Neural cell (in vitro differentiated cells): ENCODE data around the gene OXNAD1. TPM values are rescaled to one million over a fixed set of nuclear protein-coding genes. Genes with fewer than 3 reads are reported as not detected.

Source experiments
- H2AFZ ChIP-seq: fragments of 200-600, 300-800 bp; sonication (generic), shearing (Covaris generic); 2 replicates; pipeline ENCODE4 v1.6.0; 2014; ENCODE audit warnings: low read depth, mild to moderate bottlenecking, antibody characterized with exemption, low read length, moderate library complexity
- H3F3A ChIP-seq: fragments of 200-600 bp; shearing (Covaris generic); 2 replicates; pipeline ENCODE4 v1.6.1; 2016; ENCODE audit warnings: mild to moderate bottlenecking, moderate library complexity, mixed read lengths, antibody characterized with exemption, low read length; ENCODE audit not compliant: insufficient read depth, poor library complexity, severe bottlenecking
- H3K27ac ChIP-seq: fragments of 200-600, 300-800 bp; sonication (generic), shearing (Covaris generic); 2 replicates; pipeline ENCODE4 v1.5.1; 2014; ENCODE audit warnings: mild to moderate bottlenecking, low read length, moderate library complexity
- H3K27me3 ChIP-seq: fragments of 300-800, 200-600 bp; sonication (generic), shearing (Covaris generic); 2 replicates; pipeline ENCODE4 v1.6.0; 2014; ENCODE audit warnings: mild to moderate bottlenecking, low read depth, low read length, moderate library complexity; ENCODE audit not compliant: insufficient read depth
- H3K36me3 ChIP-seq: fragments of 300-800, 200-600 bp; sonication (generic), shearing (Covaris generic); 2 replicates; pipeline ENCODE4 v1.5.1; 2014; ENCODE audit warnings: mild to moderate bottlenecking, antibody characterized with exemption, low read length, moderate library complexity; ENCODE audit not compliant: insufficient read depth
- H3K4me2 ChIP-seq: fragments of 300-800, 200-600 bp; sonication (generic), shearing (Covaris generic); 2 replicates; pipeline ENCODE4 v1.6.0; 2014; ENCODE audit warnings: mild to moderate bottlenecking, low read length
- H3K4me3 ChIP-seq: fragments of 300-800, 200-600 bp; sonication (generic), shearing (Covaris generic); 2 replicates; pipeline ENCODE4 v1.5.1; 2014; ENCODE audit warnings: mild to moderate bottlenecking, low read length, moderate library complexity
- H3K79me2 ChIP-seq: fragments of 200-600 bp; shearing (Covaris generic); replicated peaks from 2 replicates; pipeline ENCODE4 v1.6.0; 2014; ENCODE audit warnings: mild to moderate bottlenecking, low read length, moderate library complexity; ENCODE audit not compliant: insufficient read depth
- H3K9ac ChIP-seq: fragments of 300-800, 200-600 bp; sonication (generic), shearing (Covaris generic); 2 replicates; pipeline ENCODE4 v1.6.1; 2016; ENCODE audit warnings: mild to moderate bottlenecking, low read length, mixed read lengths
- H3K9me2 ChIP-seq: fragments of 200-600 bp; shearing (Covaris generic); 2 replicates; pipeline ENCODE4 v1.6.1; 2016; ENCODE audit warnings: mild to moderate bottlenecking, low read length, mixed read lengths; ENCODE audit not compliant: insufficient read depth
- H3K9me3 ChIP-seq: fragments of 200-600, 300-800 bp; sonication (generic), shearing (Covaris generic); 2 replicates; pipeline ENCODE4 v1.6.1; 2016; ENCODE audit warnings: mild to moderate bottlenecking, mixed run types, low read length, moderate library complexity, mixed read lengths
- H4K20me1 ChIP-seq: fragments of 200-600 bp; shearing (Covaris generic); 2 replicates; pipeline ENCODE4 v1.6.1; 2016; ENCODE audit warnings: mild to moderate bottlenecking, mixed run types; ENCODE audit not compliant: insufficient read depth
- CTCF ChIP-seq: fragments of 450-650 bp; IDR thresholded peaks from 2 replicates; pipeline ENCODE4 v1.5.1; 2014; ENCODE audit warnings: antibody characterized with exemption, mild to moderate bottlenecking, moderate library complexity; ENCODE audit not compliant: poor library complexity, severe bottlenecking
- EP300 ChIP-seq: fragments of 450-650 bp; conservative IDR thresholded peaks from 2 replicates; pipeline ENCODE4 v1.6.1; 2014; ENCODE audit warnings: antibody characterized with exemption, mild to moderate bottlenecking, moderate library complexity; ENCODE audit not compliant: poor library complexity, severe bottlenecking
- EZH2 ChIP-seq: fragments of 200-600, 300-800 bp; shearing (Covaris generic), sonication (generic); IDR thresholded peaks from 2 replicates; pipeline ENCODE4 v1.6.1; 2014; ENCODE audit warnings: antibody characterized with exemption, low read length, borderline replicate concordance, mild to moderate bottlenecking; ENCODE audit not compliant: insufficient read depth, poor library complexity, severe bottlenecking
- MXI1 ChIP-seq: fragments of 450-650 bp; conservative IDR thresholded peaks from 2 replicates; pipeline ENCODE4 v1.6.1; 2014; ENCODE audit warnings: antibody characterized with exemption, mild to moderate bottlenecking; ENCODE audit not compliant: poor library complexity, severe bottlenecking
- POLR2AphosphoS5 ChIP-seq: IDR thresholded peaks from 2 replicates; pipeline ENCODE4 v1.6.1; 2012
- RAD21 ChIP-seq: fragments of 450-650 bp; conservative IDR thresholded peaks from 2 replicates; pipeline ENCODE4 v1.6.1; 2014; ENCODE audit warnings: antibody characterized with exemption, mild to moderate bottlenecking, moderate library complexity
- REST ChIP-seq: IDR thresholded peaks from 2 replicates; pipeline ENCODE4 v1.6.1; 2012; ENCODE audit warnings: borderline replicate concordance
- SMC3 ChIP-seq: fragments of 450-650 bp; conservative IDR thresholded peaks from 2 replicates; pipeline ENCODE4 v1.6.1; 2014; ENCODE audit warnings: antibody characterized with exemption, mild to moderate bottlenecking, moderate library complexity; ENCODE audit not compliant: poor library complexity
- TAF1 ChIP-seq: IDR thresholded peaks from 2 replicates; pipeline ENCODE4 v1.6.1; 2012; ENCODE audit warnings: low read depth
- polyA plus RNA-seq: library from polyadenylated mRNA; depleted of rRNA; stranded (reverse); fragments of >200 nt; gene quantifications from 2 replicates; pipeline ENCODE4 v1.2.3, GENCODE V29; 2014

The OXNAD1 gene
- polyA plus RNA-seq, 1 donor from 2014 or later = 16.4 TPM

GRCh38 chr3:16219777-16220176 is 45.2 kb upstream of the OXNAD1 start:
- H3K27ac ChIP-seq = no peak overlapping the region
- no peaks in the 10 kb centered on the region for H3K9me2 ChIP-seq
- H3K4me2 ChIP-seq = no peak overlapping the region
- H3K27me3 ChIP-seq = no peaks in the 10 kb centered on the region
- no peaks in the 10 kb centered on the region for H3K36me3 ChIP-seq
- no peak overlapping the region for H3K9ac ChIP-seq
- H3F3A ChIP-seq = no peaks in the 10 kb centered on the region
- no peaks in the 10 kb centered on the region for H3K79me2 ChIP-seq
- TF ChIP-seq REST (no peak), MXI1 (no peak), CTCF (no peak), SMC3 (no peak), EZH2 (no peak), RAD21 (no peak), TAF1 (no peak), EP300 (no peak), POLR2AphosphoS5 (no peak)
- H4K20me1 ChIP-seq = no peaks in the 10 kb centered on the region
- H3K9me3 ChIP-seq = no peaks in the 10 kb centered on the region
- no peak overlapping the region for H3K4me3 ChIP-seq
- no peak overlapping the region for H2AFZ ChIP-seq

- Histone ChIP-seq H3K9me2 (no peaks in the 10 kb centered on the region), H3K9ac (no peak overlapping the region), H2AFZ (no peak overlapping the region), H3F3A (no peaks in the 10 kb centered on the region), H4K20me1 (no peaks in the 10 kb centered on the region), H3K36me3 (no peaks in the 10 kb centered on the region), H3K9me3 (no peaks in the 10 kb centered on the region), H3K27me3 (no peaks in the 10 kb centered on the region), H3K4me3 (no peak overlapping the region), H3K27ac (no peak overlapping the region), H3K4me2 (no peak overlapping the region), H3K79me2 (no peaks in the 10 kb centered on the region)
- no peak for TF ChIP-seq EZH2
- no peak for TF ChIP-seq TAF1
- TF ChIP-seq CTCF = no peak
- TF ChIP-seq POLR2AphosphoS5 = no peak
- TF ChIP-seq SMC3 = no peak
Observed at GRCh38 chr3:16221990-16222389, 43.0 kb upstream of the OXNAD1 start.
